ENCODE measurements around the gene PHLPP1.

DNA sequence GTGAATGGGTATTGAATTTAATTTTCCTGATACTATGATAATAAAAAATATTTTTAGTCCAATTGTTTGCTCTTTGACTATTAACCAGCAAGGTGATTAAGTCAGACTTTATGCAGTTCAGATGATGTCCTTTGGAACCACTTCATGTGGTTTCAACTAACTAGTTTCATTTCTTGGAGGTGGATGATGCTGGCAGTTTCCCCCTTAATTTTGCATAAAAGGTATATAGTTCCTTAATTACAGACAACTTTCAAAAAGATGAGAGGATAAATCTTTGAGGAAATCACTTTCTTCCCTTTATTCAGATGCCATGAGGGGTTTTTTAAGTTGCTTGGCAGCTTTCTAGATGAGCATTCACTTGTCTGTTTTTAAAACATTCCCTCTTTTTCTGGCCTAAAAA lies 223.1 kb downstream of the PHLPP1 start:
- TF ChIP-seq FOXP4 (CRISPR knock-in tag; IDR thresholded peaks at IDR 0.05; ENCODE audit: borderline replicate concordance), result no peak
- TF ChIP-seq, protein P1, sequence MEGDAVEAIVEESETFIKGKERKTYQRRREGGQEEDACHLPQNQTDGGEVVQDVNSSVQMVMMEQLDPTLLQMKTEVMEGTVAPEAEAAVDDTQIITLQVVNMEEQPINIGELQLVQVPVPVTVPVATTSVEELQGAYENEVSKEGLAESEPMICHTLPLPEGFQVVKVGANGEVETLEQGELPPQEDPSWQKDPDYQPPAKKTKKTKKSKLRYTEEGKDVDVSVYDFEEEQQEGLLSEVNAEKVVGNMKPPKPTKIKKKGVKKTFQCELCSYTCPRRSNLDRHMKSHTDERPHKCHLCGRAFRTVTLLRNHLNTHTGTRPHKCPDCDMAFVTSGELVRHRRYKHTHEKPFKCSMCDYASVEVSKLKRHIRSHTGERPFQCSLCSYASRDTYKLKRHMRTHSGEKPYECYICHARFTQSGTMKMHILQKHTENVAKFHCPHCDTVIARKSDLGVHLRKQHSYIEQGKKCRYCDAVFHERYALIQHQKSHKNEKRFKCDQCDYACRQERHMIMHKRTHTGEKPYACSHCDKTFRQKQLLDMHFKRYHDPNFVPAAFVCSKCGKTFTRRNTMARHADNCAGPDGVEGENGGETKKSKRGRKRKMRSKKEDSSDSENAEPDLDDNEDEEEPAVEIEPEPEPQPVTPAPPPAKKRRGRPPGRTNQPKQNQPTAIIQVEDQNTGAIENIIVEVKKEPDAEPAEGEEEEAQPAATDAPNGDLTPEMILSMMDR (IDR thresholded peaks at IDR 0.05 in 2 of 3, conservative IDR thresholded peaks at IDR 0.05 in 1 of 3; ENCODE audit: insufficient read depth in 2 of 3, low read depth in 1 of 3, low read length in 3 of 3), result no peak
- TF ChIP-seq ZNF354B (CRISPR knock-in tag; IDR thresholded peaks at IDR 0.05), result no peak
- TF ChIP-seq CREB5 (CRISPR knock-in tag; IDR thresholded peaks at IDR 0.05), result no peak
- TF ChIP-seq, protein P2, sequence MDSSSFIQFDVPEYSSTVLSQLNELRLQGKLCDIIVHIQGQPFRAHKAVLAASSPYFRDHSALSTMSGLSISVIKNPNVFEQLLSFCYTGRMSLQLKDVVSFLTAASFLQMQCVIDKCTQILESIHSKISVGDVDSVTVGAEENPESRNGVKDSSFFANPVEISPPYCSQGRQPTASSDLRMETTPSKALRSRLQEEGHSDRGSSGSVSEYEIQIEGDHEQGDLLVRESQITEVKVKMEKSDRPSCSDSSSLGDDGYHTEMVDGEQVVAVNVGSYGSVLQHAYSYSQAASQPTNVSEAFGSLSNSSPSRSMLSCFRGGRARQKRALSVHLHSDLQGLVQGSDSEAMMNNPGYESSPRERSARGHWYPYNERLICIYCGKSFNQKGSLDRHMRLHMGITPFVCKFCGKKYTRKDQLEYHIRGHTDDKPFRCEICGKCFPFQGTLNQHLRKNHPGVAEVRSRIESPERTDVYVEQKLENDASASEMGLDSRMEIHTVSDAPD (CRISPR knock-in tag; IDR thresholded peaks at IDR 0.05), result no peak
- no peak for TF ChIP-seq TFAM (CRISPR knock-in tag; conservative IDR thresholded peaks at IDR 0.05)
- TF ChIP-seq CAMTA2 (CRISPR knock-in tag; conservative IDR thresholded peaks at IDR 0.05), result no peak
- TF ChIP-seq TARDBP (IDR thresholded peaks at IDR 0.05), result no peak
- TF ChIP-seq EP300 (IDR thresholded peaks at IDR 0.05; ENCODE audit: low read length), result no peak
- TF ChIP-seq ZNF121 (CRISPR knock-in tag; conservative IDR thresholded peaks at IDR 0.05), result no peak
- no peak for TF ChIP-seq TCF7L2 (IDR thresholded peaks at IDR 0.05; ENCODE audit: low read depth, low read length)
- TF ChIP-seq ZNF384 (IDR thresholded peaks at IDR 0.05; ENCODE audit: low read depth, low read length), result no peak
